ENCODE data around the gene LMAN1L. TPM values are rescaled to one million over a fixed set of nuclear protein-coding genes. Genes with fewer than 3 reads are reported as not detected.

LMAN1L gene
- total RNA-seq, 1 donor from 2014 or later = not detected

DNA sequence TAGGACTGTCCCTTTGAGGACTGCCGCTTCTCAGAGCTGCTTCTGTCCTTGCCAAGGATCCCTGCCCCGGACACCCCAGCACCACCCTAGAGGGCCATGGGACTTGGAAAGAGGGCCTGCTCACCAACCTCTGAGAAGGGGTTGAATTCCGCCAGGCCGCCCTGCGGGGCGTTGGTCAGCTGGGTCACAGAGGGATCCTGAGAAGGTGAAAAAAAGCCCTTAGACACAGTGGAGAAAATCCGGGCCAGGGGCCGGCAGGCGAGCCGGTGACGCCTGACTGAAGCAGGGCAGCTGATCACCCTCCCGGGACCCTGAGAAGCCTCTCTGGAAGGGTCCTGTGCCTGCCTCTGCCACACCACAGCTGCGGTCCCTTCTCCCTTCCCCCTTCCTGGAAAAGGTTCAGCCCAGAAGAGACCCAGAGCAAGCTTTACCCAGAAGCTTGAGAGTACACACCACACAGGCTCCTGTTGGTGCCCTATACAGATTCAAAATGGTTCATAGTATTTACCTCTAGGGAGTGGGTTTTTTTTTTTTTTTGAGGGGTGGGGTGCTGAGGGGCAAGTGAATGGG lies 41.9 kb downstream of the LMAN1L start:
- H3K36me3 ChIP-seq (ENCODE audit: control insufficient read depth, insufficient read depth, low read length) = peaks cover 3% of the 10 kb centered on the region
- DNase-seq (ENCODE audit: low read depth) = no peak
- H3K27me3 ChIP-seq (ENCODE audit: control insufficient read depth, insufficient read depth, low read length) = no peaks in the 10 kb centered on the region
- no peak overlapping the region for H3K4me3 ChIP-seq (ENCODE audit: low read depth, low read length)
- TF ChIP-seq, protein P1, sequence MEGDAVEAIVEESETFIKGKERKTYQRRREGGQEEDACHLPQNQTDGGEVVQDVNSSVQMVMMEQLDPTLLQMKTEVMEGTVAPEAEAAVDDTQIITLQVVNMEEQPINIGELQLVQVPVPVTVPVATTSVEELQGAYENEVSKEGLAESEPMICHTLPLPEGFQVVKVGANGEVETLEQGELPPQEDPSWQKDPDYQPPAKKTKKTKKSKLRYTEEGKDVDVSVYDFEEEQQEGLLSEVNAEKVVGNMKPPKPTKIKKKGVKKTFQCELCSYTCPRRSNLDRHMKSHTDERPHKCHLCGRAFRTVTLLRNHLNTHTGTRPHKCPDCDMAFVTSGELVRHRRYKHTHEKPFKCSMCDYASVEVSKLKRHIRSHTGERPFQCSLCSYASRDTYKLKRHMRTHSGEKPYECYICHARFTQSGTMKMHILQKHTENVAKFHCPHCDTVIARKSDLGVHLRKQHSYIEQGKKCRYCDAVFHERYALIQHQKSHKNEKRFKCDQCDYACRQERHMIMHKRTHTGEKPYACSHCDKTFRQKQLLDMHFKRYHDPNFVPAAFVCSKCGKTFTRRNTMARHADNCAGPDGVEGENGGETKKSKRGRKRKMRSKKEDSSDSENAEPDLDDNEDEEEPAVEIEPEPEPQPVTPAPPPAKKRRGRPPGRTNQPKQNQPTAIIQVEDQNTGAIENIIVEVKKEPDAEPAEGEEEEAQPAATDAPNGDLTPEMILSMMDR (IDR thresholded peaks at IDR 0.05; ENCODE audit: insufficient read depth, low read length, poor library complexity, severe bottlenecking) = no peak

DNA sequence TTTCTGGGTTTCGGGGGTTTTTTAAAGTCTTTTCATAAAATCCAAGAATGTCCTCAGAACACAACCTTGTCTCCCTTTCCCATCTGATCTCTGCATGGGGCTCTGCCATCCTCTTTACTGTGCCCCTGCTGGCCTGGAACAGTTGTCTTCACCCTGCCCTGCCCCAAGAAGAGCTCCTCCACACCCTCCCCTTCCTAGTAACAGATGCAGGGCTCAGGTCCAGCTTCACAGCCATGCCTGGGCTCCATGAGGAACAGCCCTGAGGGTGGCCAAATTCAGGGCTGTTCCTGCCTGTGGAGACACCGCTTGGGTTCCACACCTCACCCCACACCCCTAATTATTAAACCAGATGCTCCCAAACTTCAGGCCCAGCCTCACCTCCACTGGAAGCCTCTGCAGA lies 43.2 kb downstream of the LMAN1L start:
- DNase-seq (ENCODE audit: low read depth) = no peak
- no peaks in the 10 kb centered on the region for H3K27me3 ChIP-seq (ENCODE audit: control insufficient read depth, insufficient read depth, low read length)
- H3K4me3 ChIP-seq (ENCODE audit: low read depth, low read length) = no peak overlapping the region
- TF ChIP-seq, protein P1 (IDR thresholded peaks at IDR 0.05; ENCODE audit: insufficient read depth, low read length, poor library complexity, severe bottlenecking) = no peak
- H3K36me3 ChIP-seq (ENCODE audit: control insufficient read depth, insufficient read depth, low read length) = peaks cover 2% of the 10 kb centered on the region

DNA sequence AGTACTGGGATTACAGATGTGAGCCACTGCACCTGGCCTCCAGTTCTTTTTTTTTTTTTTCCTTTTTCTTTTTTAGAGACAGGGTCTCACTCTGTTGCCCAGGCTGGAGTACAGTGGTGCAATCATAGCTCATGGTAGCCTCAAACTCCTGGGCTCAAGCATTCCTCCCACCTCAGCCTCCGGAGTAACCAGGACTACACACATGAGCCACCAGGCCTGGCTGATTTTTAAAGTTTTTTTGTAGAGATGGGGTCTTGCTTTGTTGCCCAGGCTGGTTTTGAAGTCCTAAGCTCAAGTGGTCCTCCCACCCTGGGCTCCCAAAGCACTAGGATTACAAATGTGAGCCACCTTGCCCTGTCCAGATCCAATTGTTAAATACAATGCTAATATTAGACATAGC lies 43.9 kb downstream of the LMAN1L start:
- TF ChIP-seq, protein P1 (IDR thresholded peaks at IDR 0.05; ENCODE audit: insufficient read depth, low read length, poor library complexity, severe bottlenecking) = no peak
- H3K27me3 ChIP-seq (ENCODE audit: control insufficient read depth, insufficient read depth, low read length) = no peaks in the 10 kb centered on the region
- no peak for DNase-seq (ENCODE audit: low read depth)
- H3K36me3 ChIP-seq (ENCODE audit: control insufficient read depth, insufficient read depth, low read length) = peaks cover 1% of the 10 kb centered on the region
- H3K4me3 ChIP-seq (ENCODE audit: low read depth, low read length) = no peak overlapping the region

DNA sequence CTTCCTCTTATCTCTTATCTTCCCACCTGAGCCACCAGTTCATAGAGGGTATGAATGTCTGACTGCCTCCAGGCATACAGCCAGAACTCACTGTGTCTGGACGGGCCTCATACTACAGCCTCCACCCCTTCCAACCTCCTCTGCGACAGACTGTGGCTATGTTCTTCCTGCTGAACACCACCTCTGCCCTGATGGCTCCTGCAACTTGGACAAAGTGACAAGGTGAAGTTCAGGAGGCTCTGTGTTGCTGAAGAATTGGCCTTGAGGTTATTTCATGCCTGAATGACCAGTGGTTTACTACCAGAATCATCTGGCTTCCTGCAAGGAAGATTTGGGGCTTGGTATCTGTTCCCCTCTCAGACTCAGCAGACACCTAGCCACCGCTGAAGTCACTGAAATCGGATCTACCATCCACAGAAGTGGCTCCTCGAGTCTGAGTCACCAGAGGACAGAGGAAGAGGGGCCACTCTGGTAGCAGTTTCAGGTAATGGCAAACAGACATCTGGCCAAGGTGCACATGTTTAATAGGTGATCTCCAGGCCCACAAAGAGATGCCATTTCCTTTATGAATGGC lies 44.5 kb downstream of the LMAN1L start:
- TF ChIP-seq, protein P1 (IDR thresholded peaks at IDR 0.05; ENCODE audit: insufficient read depth, low read length, poor library complexity, severe bottlenecking) = no peak

DNA sequence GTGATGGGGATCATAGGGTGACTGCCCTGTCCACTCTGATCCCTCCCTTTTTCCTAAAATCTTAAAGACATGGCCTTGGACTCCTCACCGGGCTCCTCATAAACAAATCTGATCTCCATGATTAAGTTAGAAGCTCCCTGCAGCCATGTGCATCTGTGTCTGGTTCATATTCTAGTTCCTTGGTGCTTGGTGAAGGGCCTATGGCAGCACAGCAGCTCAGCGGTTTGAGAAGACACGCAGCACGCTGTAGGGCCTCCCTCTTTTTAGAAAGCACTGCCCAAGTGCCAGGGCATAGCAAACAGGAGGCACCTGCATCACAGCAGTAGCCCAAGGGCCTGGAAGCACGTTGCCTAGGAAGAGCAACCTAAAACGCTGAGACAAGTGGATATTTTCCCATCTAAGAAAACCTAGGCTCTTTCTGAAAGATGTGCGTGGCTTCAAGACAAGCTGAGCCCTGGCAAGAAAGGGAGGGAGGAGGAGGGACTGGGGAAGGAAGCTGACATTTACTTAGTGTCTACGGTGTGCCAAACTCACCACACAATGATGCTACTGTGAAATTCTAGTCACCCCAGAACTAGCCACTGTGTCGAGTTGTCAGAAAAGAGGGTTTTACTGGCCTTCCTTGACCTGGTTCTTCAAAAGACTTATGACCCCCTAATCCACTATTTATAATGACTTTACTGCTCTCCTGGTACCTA lies 45.2 kb downstream of the LMAN1L start:
- Histone ChIP-seq H3K36me3 (ENCODE audit: control insufficient read depth, insufficient read depth, low read length) (peaks cover 1% of the 10 kb centered on the region), H3K27me3 (ENCODE audit: control insufficient read depth, insufficient read depth, low read length) (no peaks in the 10 kb centered on the region), H3K4me3 (ENCODE audit: low read depth, low read length) (no peak overlapping the region)
- TF ChIP-seq, protein P1 (IDR thresholded peaks at IDR 0.05; ENCODE audit: insufficient read depth, low read length, poor library complexity, severe bottlenecking) = no peak
- DNase-seq (ENCODE audit: low read depth) = no peak

More for the DNA sequence above, 44.5 kb downstream of the LMAN1L start:
- Histone ChIP-seq H3K36me3 (ENCODE audit: control insufficient read depth, insufficient read depth, low read length) (peaks cover 1% of the 10 kb centered on the region), H3K4me3 (ENCODE audit: low read depth, low read length) (no peak overlapping the region), H3K27me3 (ENCODE audit: control insufficient read depth, insufficient read depth, low read length) (no peaks in the 10 kb centered on the region)
- DNase-seq (ENCODE audit: low read depth) = no peak
